ENCODE results near the gene TRIM17.

The TRIM17 gene

GRCh38 chr1:228368801-228369607 is 47.7 kb downstream of the TRIM17 start:
- no peak for DNase-seq (ENCODE audit: low read depth in 2 of 3, low spot score in 2 of 3)

- DNase-seq (ENCODE audit: low read depth in 2 of 3, low spot score in 2 of 3), result no peak
Observed at GRCh38 chr1:228367798-228368791, 48.6 kb downstream of the TRIM17 start.

- DNase-seq (ENCODE audit: low read depth in 2 of 3, low spot score in 2 of 3), result no peak
Observed at GRCh38 chr1:228366866-228367741, 49.6 kb downstream of the TRIM17 start.

- no peak for DNase-seq (ENCODE audit: low read depth in 2 of 3, low spot score in 2 of 3)
Observed at GRCh38 chr1:228366062-228366865, 50.4 kb downstream of the TRIM17 start.

GRCh38 chr1:228365271-228366061 is 51.2 kb downstream of the TRIM17 start:
- DNase-seq (ENCODE audit: low read depth in 2 of 3, low spot score in 2 of 3), result no peak

GRCh38 chr1:228364706-228365213 is 51.9 kb downstream of the TRIM17 start:
- no peak for DNase-seq (ENCODE audit: low read depth in 2 of 3, low spot score in 2 of 3)

GRCh38 chr1:228364068-228364705 is 52.5 kb downstream of the TRIM17 start:
- no peak for DNase-seq (ENCODE audit: low read depth in 2 of 3, low spot score in 2 of 3)

- no peak for DNase-seq (ENCODE audit: low read depth in 2 of 3, low spot score in 2 of 3)
Observed at GRCh38 chr1:228363686-228364067, 53.0 kb downstream of the TRIM17 start.

- DNase-seq (ENCODE audit: low read depth in 2 of 3, low spot score in 2 of 3), result no peak
Observed at GRCh38 chr1:228362884-228363450, 53.7 kb downstream of the TRIM17 start.

- DNase-seq (ENCODE audit: low read depth in 2 of 3, low spot score in 2 of 3), result no peak
Observed at GRCh38 chr1:228362141-228362883, 54.3 kb downstream of the TRIM17 start.

- DNase-seq (ENCODE audit: low read depth in 2 of 3, low spot score in 2 of 3), result no peak
Observed at GRCh38 chr1:228361314-228362140, 55.1 kb downstream of the TRIM17 start.

GRCh38 chr1:228360533-228361313 is 55.9 kb downstream of the TRIM17 start:
- no peak for DNase-seq (ENCODE audit: low read depth in 2 of 3, low spot score in 2 of 3)

GRCh38 chr1:228359613-228360532 is 56.8 kb downstream of the TRIM17 start:
- DNase-seq (ENCODE audit: low read depth in 2 of 3, low spot score in 2 of 3), result no peak

- DNase-seq (ENCODE audit: low read depth in 2 of 3, low spot score in 2 of 3), result no peak
Observed at GRCh38 chr1:228358764-228359612, 57.7 kb downstream of the TRIM17 start.
